Trophoblast cell (in vitro differentiated cells and primary cell): ENCODE data around the gene BSN.

ENCODE experiments used
- DNase-seq, 2 donors: peaks; one replicate each; pipeline ENCODE4 v3.0.0-alpha.2; 2016
- H2AFZ ChIP-seq: 2 replicates; pipeline ENCODE4 v1.6.1; 2013; ENCODE audit warnings: low read length, moderate library complexity, mild to moderate bottlenecking; ENCODE audit not compliant: insufficient read depth, poor library complexity
- H2AK5ac ChIP-seq: 2 replicates; pipeline ENCODE4 v1.6.1; 2013; ENCODE audit warnings: mild to moderate bottlenecking, low read length
- H2BK120ac ChIP-seq: 2 replicates; pipeline ENCODE4 v1.6.1; 2013; ENCODE audit warnings: low read length, mild to moderate bottlenecking, moderate library complexity; ENCODE audit not compliant: insufficient read depth, poor library complexity
- H2BK12ac ChIP-seq: 2 replicates; pipeline ENCODE4 v1.6.1; 2013; ENCODE audit warnings: mild to moderate bottlenecking, low read length, moderate library complexity
- H2BK5ac ChIP-seq: 2 replicates; pipeline ENCODE4 v1.6.1; 2013; ENCODE audit warnings: low read length, low read depth, moderate library complexity, mild to moderate bottlenecking; ENCODE audit not compliant: poor library complexity
- H3K14ac ChIP-seq: 2 replicates; pipeline ENCODE4 v1.6.1; 2013; ENCODE audit warnings: mild to moderate bottlenecking, low read length
- H3K18ac ChIP-seq: 2 replicates; pipeline ENCODE4 v1.6.1; 2013; ENCODE audit warnings: mild to moderate bottlenecking, low read length
- H3K23ac ChIP-seq: 2 replicates; pipeline ENCODE4 v1.6.1; 2013; ENCODE audit warnings: low read length
- H3K27ac ChIP-seq: 2 replicates; pipeline ENCODE4 v1.5.1; 2013; ENCODE audit warnings: low read depth, mild to moderate bottlenecking, inconsistent platforms, low read length, moderate library complexity
- H3K27me3 ChIP-seq: 2 replicates; pipeline ENCODE4 v1.6.1; 2013; ENCODE audit warnings: inconsistent platforms, mild to moderate bottlenecking, low read length, moderate library complexity; ENCODE audit not compliant: insufficient read depth
- H3K36me3 ChIP-seq, 2 experiments: 1 replicate in 1 of 2; 2 replicates in 1 of 2; pipeline ENCODE4 v1.6.1; 2013; ENCODE audit warnings: low read length in 2 of 2, mild to moderate bottlenecking in 2 of 2, moderate library complexity in 1 of 2; ENCODE audit not compliant: insufficient read depth in 2 of 2, control insufficient read depth in 1 of 2
- H3K4ac ChIP-seq: 2 replicates; pipeline ENCODE4 v1.6.1; 2013; ENCODE audit warnings: low read depth, mild to moderate bottlenecking, low read length, moderate library complexity
- H3K4me1 ChIP-seq, 2 experiments: 1 replicate in 1 of 2; 2 replicates in 1 of 2; pipeline ENCODE4 v1.6.1; 2013; ENCODE audit warnings: low read length in 2 of 2, mild to moderate bottlenecking in 2 of 2, moderate library complexity in 1 of 2; ENCODE audit not compliant: insufficient read depth in 2 of 2, control insufficient read depth in 1 of 2
- H3K4me2 ChIP-seq: 2 replicates; pipeline ENCODE4 v1.6.1; 2013; ENCODE audit warnings: inconsistent platforms, mild to moderate bottlenecking, low read length, moderate library complexity
- H3K4me3 ChIP-seq: 2 replicates; pipeline ENCODE4 v1.5.1; 2013; ENCODE audit warnings: mild to moderate bottlenecking, low read depth, low read length, inconsistent platforms
- H3K79me1 ChIP-seq: one replicate; pipeline ENCODE4 v1.6.1; 2013; ENCODE audit warnings: low read length
- H3K79me2 ChIP-seq: 2 replicates; pipeline ENCODE4 v1.6.1; 2013; ENCODE audit warnings: low read length, mild to moderate bottlenecking; ENCODE audit not compliant: control insufficient read depth, insufficient read depth, poor library complexity
- H3K9ac ChIP-seq: 2 replicates; pipeline ENCODE4 v1.6.1; 2013; ENCODE audit warnings: mild to moderate bottlenecking, low read length
- H3K9me3 ChIP-seq: 2 replicates; pipeline ENCODE4 v1.6.1; 2013; ENCODE audit warnings: low read depth, mild to moderate bottlenecking, control low read depth, inconsistent platforms, low read length; ENCODE audit not compliant: insufficient read depth
- H4K12ac ChIP-seq: 2 replicates; pipeline ENCODE4 v1.6.1; 2013; ENCODE audit warnings: low read depth, mild to moderate bottlenecking, low read length, moderate library complexity
- H4K8ac ChIP-seq: 2 replicates; pipeline ENCODE4 v1.6.1; 2013; ENCODE audit warnings: low read depth, mild to moderate bottlenecking, low read length, moderate library complexity
- H4K91ac ChIP-seq: one replicate; pipeline ENCODE4 v1.6.1; 2013; ENCODE audit warnings: low read depth, mild to moderate bottlenecking, low read length, moderate library complexity
- WGBS: extraction: QIAGEN DNeasy Blood & Tissue Kit; methylation state at CpG from one replicate; pipeline ENCODE4 v1.1.7; 2013; ENCODE audit warnings: missing lambda C conversion rate; ENCODE audit not compliant: insufficient read length, insufficient coverage; ENCODE audit errors: extremely low coverage; 5-methylcytosine and 5-hydroxymethylcytosine counted together

Gene BSN

GRCh38 chr3:49650177-49650576 lies 95.9 kb downstream of the BSN start:
- H2AK5ac ChIP-seq = no peak overlapping the region
- peak overlapping the region; percentile 5 for H2BK12ac ChIP-seq
- H2AFZ ChIP-seq = no peak overlapping the region
- no peak overlapping the region for H3K14ac ChIP-seq
- peaks cover 6 to 10% of the 10 kb centered on the region in 2 experiments for H3K4me1 ChIP-seq
- no peaks in the 10 kb centered on the region for H3K36me3 ChIP-seq
- no CpG with 5 or more reads among the region's 1 CpG for WGBS
- H2BK5ac ChIP-seq = no peak overlapping the region
- no peaks in the 10 kb centered on the region for H3K27me3 ChIP-seq
- H3K23ac ChIP-seq = no peak overlapping the region
- no peaks in the 10 kb centered on the region for H3K79me1 ChIP-seq
- no peak overlapping the region for H3K4ac ChIP-seq
- DNase-seq = no peak
- no peak overlapping the region for H3K4me3 ChIP-seq
- no peak overlapping the region for H4K12ac ChIP-seq
- H3K18ac ChIP-seq = no peak overlapping the region
- H3K9ac ChIP-seq = no peak overlapping the region
- no peak overlapping the region for H3K4me2 ChIP-seq
- H3K27ac ChIP-seq = no peak overlapping the region
- H3K79me2 ChIP-seq = no peaks in the 10 kb centered on the region
- H4K8ac ChIP-seq = peak overlapping the region; percentile 3
- no peaks in the 10 kb centered on the region for H3K9me3 ChIP-seq
- no peak overlapping the region for H2BK120ac ChIP-seq
- no peak overlapping the region for H4K91ac ChIP-seq

DNA sequence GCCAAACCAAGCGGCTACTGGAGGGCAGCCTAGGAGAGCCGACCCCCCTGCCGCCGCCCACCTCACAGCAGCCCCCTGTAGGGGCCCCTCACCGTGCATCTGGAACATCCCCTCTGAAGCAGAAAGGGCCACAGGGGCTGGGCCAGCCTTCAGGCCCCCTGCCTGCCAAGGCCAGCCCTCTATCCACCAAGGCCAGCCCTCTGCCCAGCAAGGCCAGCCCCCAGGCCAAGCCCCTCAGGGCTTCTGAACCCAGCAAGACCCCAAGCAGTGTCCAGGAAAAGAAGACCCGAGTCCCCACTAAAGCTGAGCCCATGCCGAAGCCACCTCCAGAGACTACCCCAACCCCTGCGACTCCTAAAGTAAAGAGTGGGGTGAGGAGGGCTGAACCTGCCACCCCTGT lies 96.4 kb downstream of the BSN start:
- Histone ChIP-seq H3K4me2 (no peak overlapping the region), H3K23ac (no peak overlapping the region), H3K79me1 (no peaks in the 10 kb centered on the region), H2BK5ac (no peak overlapping the region), H3K27me3 (no peaks in the 10 kb centered on the region), H4K12ac (no peak overlapping the region), H3K9ac (no peak overlapping the region), H2BK120ac (no peak overlapping the region), H3K4me1 (peaks cover 6 to 10% of the 10 kb centered on the region in 2 experiments), H2AFZ (no peak overlapping the region), H3K9me3 (no peaks in the 10 kb centered on the region), H3K27ac (no peak overlapping the region), H3K4ac (no peak overlapping the region), H3K79me2 (no peaks in the 10 kb centered on the region), H4K8ac (no peak overlapping the region), H4K91ac (no peak overlapping the region), H3K18ac (no peak overlapping the region), H3K36me3 (no peaks in the 10 kb centered on the region), H2AK5ac (no peak overlapping the region), H2BK12ac (no peak overlapping the region), H3K4me3 (no peak overlapping the region), H3K14ac (no peak overlapping the region)
- WGBS = no CpG with 5 or more reads among the region's 8 CpGs
- no peak for DNase-seq

DNA sequence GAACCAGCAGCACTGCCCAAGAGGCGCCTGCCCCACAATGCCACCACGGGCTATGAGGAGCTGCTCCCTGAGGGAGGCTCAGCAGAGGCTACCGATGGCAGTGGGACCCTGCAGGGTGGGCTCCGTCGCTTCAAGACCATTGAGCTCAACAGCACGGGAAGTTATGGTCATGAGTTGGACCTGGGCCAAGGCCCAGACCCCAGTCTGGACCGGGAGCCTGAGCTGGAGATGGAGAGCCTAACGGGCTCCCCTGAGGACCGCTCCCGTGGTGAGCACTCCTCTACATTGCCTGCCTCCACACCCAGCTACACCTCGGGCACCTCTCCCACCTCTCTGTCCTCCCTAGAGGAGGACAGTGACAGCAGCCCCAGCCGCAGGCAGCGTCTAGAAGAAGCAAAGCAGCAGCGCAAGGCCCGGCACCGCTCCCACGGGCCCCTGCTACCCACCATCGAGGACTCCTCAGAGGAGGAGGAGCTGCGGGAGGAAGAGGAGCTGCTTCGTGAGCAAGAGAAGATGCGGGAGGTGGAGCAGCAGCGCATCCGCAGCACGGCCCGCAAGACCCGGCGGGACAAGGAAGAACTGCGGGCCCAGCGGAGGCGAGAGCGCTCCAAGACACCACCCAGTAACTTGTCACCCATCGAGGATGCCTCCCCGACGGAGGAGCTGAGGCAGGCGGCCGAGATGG lies 98.1 kb downstream of the BSN start:
- H3K27me3 ChIP-seq = no peaks in the 10 kb centered on the region
- H2BK120ac ChIP-seq = no peak overlapping the region
- H3K23ac ChIP-seq = no peak overlapping the region
- no peak overlapping the region for H2BK5ac ChIP-seq
- no peak overlapping the region for H4K8ac ChIP-seq
- no peaks in the 10 kb centered on the region for H3K36me3 ChIP-seq
- no peaks in the 10 kb centered on the region for H3K9me3 ChIP-seq
- H3K9ac ChIP-seq = no peak overlapping the region
- no CpG with 5 or more reads among the region's 36 CpGs for WGBS
- H3K18ac ChIP-seq = no peak overlapping the region
- no peaks in the 10 kb centered on the region for H3K79me1 ChIP-seq
- H3K79me2 ChIP-seq = no peaks in the 10 kb centered on the region
- DNase-seq = no peak
- H3K27ac ChIP-seq = no peak overlapping the region
- H2AK5ac ChIP-seq = no peak overlapping the region
- H3K14ac ChIP-seq = no peak overlapping the region
- H2BK12ac ChIP-seq = no peak overlapping the region
- H3K4me2 ChIP-seq = no peak overlapping the region
- no peak overlapping the region for H4K91ac ChIP-seq
- H3K4ac ChIP-seq = no peak overlapping the region
- H4K12ac ChIP-seq = no peak overlapping the region
- no peak overlapping the region for H2AFZ ChIP-seq
- peaks cover 6 to 10% of the 10 kb centered on the region in 2 experiments for H3K4me1 ChIP-seq
- H3K4me3 ChIP-seq = no peak overlapping the region

DNA sequence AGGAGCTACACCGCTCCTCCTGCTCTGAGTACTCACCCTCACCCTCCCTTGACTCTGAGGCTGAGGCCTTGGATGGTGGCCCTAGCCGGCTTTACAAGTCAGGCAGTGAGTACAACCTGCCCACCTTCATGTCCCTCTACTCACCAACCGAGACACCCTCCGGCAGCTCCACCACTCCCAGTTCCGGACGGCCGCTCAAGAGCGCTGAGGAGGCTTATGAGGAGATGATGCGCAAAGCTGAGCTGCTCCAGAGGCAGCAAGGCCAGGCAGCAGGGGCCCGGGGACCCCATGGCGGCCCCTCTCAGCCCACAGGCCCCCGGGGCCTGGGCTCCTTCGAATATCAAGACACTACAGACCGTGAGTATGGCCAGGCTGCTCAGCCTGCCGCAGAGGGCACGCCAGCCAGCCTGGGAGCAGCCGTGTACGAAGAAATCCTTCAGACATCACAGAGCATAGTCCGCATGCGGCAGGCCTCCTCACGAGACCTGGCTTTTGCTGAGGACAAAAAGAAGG lies 98.7 kb downstream of the BSN start:
- Histone ChIP-seq H3K9me3 (no peaks in the 10 kb centered on the region), H3K18ac (no peak overlapping the region), H3K23ac (no peak overlapping the region), H3K36me3 (no peaks in the 10 kb centered on the region), H3K14ac (no peak overlapping the region), H2AFZ (no peak overlapping the region), H3K4me2 (no peak overlapping the region), H2BK5ac (no peak overlapping the region), H2AK5ac (no peak overlapping the region), H3K79me1 (no peaks in the 10 kb centered on the region), H4K8ac (no peak overlapping the region), H2BK12ac (no peak overlapping the region), H3K79me2 (no peaks in the 10 kb centered on the region), H3K27me3 (no peaks in the 10 kb centered on the region), H4K91ac (no peak overlapping the region), H3K4me1 (peaks cover 6 to 10% of the 10 kb centered on the region in 2 experiments), H3K4me3 (no peak overlapping the region), H3K9ac (no peak overlapping the region), H2BK120ac (no peak overlapping the region), H3K4ac (no peak overlapping the region), H3K27ac (no peak overlapping the region), H4K12ac (no peak overlapping the region)
- DNase-seq = no peak
- no CpG with 5 or more reads among the region's 21 CpGs for WGBS
